HepG2 (cell line): Measurements from ENCODE around the gene SALL2. TPM values are rescaled to one million over a fixed set of nuclear protein-coding genes. Genes with fewer than 3 reads are reported as not detected.

ENCODE experiments used
- ATAC-seq: fragments of 200-7000 bp; cut with Tn5 transposase; 3 replicates; pipeline ENCODE4 v1.9.1; 2020; ENCODE audit warnings: mild to moderate bottlenecking, moderate library complexity
- BruUV-seq: library from RNA; stranded (reverse); fragments of 400-500 nt; replicated peaks from 2 replicates; lab custom pipeline; 2021; lab: Mats Ljungman, UMichigan
- CTCF ChIA-PET: fragments of 300-600 bp; formaldehyde crosslinking; extraction: SDS; loops from one replicate; lab custom pipeline; 2021; ENCODE audit warnings: low total read pairs, inconsistent platforms, low intra/inter-chr PET ratio; lab: Yijun Ruan, JAX
- POLR2A ChIA-PET: fragments of 350-600 bp; sonication (Branson Sonifier 250); formaldehyde crosslinking; loops from one replicate; lab custom pipeline; 2020; ENCODE audit warnings: antibody characterized with exemption, inconsistent platforms; lab: Yijun Ruan, JAX
- DNase-seq: peaks from one replicate; pipeline ENCODE4 v3.0.0-alpha.2; 2015; ENCODE audit warnings: low spot score
- FAIRE-seq: peaks from 3 replicates; lab custom pipeline; 2011; peaks lifted over from hg19 to GRCh38; lab: Jason Lieb, UNC
- H2AFZ ChIP-seq: one replicate; pipeline ENCODE4 v1.6.1; 2011; ENCODE audit warnings: low read length, inconsistent platforms
- H3K27ac ChIP-seq: fragments of 300-600 bp; 3 replicates; pipeline ENCODE4 v1.8.0; 2011; ENCODE audit warnings: mixed run types, mild to moderate bottlenecking, mixed read lengths, low read length, inconsistent platforms; ENCODE audit not compliant: insufficient read depth; ENCODE audit errors: extremely low read length
- H3K27me3 ChIP-seq, 2 experiments: fragments of 200-600 bp in 1 of 2; 2 replicates in 1 of 2; 3 replicates in 1 of 2; pipeline versions ENCODE4 v1.6.0 to v1.8.0; 2011; ENCODE audit warnings: low read length in 2 of 2, mild to moderate bottlenecking in 2 of 2, moderate library complexity in 2 of 2, inconsistent platforms in 1 of 2; ENCODE audit not compliant: insufficient read depth in 2 of 2, control insufficient read depth in 1 of 2
- H3K36me3 ChIP-seq, 2 experiments: fragments of 200-600 bp in 1 of 2; replicated peaks in 1 of 2; 2 replicates in 1 of 2; 3 replicates in 1 of 2; pipeline versions ENCODE4 v1.5.1 to v1.8.0; 2011; ENCODE audit warnings: low read length in 2 of 2, inconsistent platforms in 1 of 2; ENCODE audit not compliant: insufficient read depth in 2 of 2, control insufficient read depth in 1 of 2
- H3K4me1 ChIP-seq: 2 replicates; pipeline ENCODE4 v1.5.1; 2012; ENCODE audit warnings: low read length, inconsistent platforms; ENCODE audit not compliant: insufficient read depth
- H3K4me2 ChIP-seq: 2 replicates; pipeline ENCODE4 v1.6.0; 2011; ENCODE audit warnings: low read depth, low read length, inconsistent platforms
- H3K4me3 ChIP-seq, 3 experiments: fragments of 200-600 bp in 1 of 3; sonication (generic), shearing (Covaris generic) in 1 of 3; replicated peaks in 1 of 3; 2 replicates each; pipeline ENCODE4 v1.5.1; 2011 to 2016; ENCODE audit warnings: low read length in 3 of 3, inconsistent platforms in 2 of 3, low read depth in 2 of 3, mild to moderate bottlenecking in 2 of 3, control low read depth in 1 of 3, mixed read lengths in 1 of 3; ENCODE audit not compliant: insufficient read depth in 1 of 3
- H3K79me2 ChIP-seq: one replicate; pipeline ENCODE4 v1.6.1; 2011; ENCODE audit warnings: low read length, inconsistent platforms; ENCODE audit not compliant: insufficient read depth
- H3K9ac ChIP-seq: 2 replicates; pipeline ENCODE4 v1.6.0; 2011; ENCODE audit warnings: mild to moderate bottlenecking, low read depth, low read length, inconsistent platforms; ENCODE audit not compliant: insufficient read depth
- H3K9me3 ChIP-seq: 2 replicates; pipeline ENCODE4 v1.5.1; 2012; ENCODE audit warnings: mild to moderate bottlenecking, low read length
- H4K20me1 ChIP-seq: 2 replicates; pipeline ENCODE4 v1.6.0; 2011; ENCODE audit warnings: inconsistent platforms, mild to moderate bottlenecking, low read length, moderate library complexity; ENCODE audit not compliant: insufficient read depth
- BHLHE40 ChIP-seq: IDR thresholded peaks from 2 replicates; pipeline ENCODE4 v1.6.1; 2011; ENCODE audit warnings: low read length, improper control_type of control experiment
- HIVEP1 ChIP-seq: sonication (generic); formaldehyde crosslinking; IDR thresholded peaks from 2 replicates; pipeline ENCODE4 v1.4.0; 2020; ENCODE audit warnings: mild to moderate bottlenecking, missing genetic modification reagents
- KLF9 ChIP-seq: IDR thresholded peaks from 2 replicates; pipeline ENCODE4 v1.6.1; 2016; ENCODE audit warnings: low read depth
- MIER3 ChIP-seq: IDR thresholded peaks from 2 replicates; pipeline ENCODE4 v1.6.1; 2016; ENCODE audit warnings: missing compliant biosample characterization, borderline replicate concordance
- RBM39 ChIP-seq: fragments of 200-400 bp; formaldehyde crosslinking; IDR thresholded peaks from one replicate; pipeline ENCODE4 v1.6.1; 2018; ENCODE audit warnings: antibody characterized with exemption, mild to moderate bottlenecking, low read depth, low read length; ENCODE audit not compliant: poor library complexity, severe bottlenecking
- SMAD1 ChIP-seq: sonication (generic); formaldehyde crosslinking; IDR thresholded peaks from 2 replicates; pipeline ENCODE4 v1.4.0; 2020; ENCODE audit warnings: missing genetic modification reagents, low read depth, mild to moderate bottlenecking, borderline replicate concordance
- ZBTB20 ChIP-seq: sonication (generic); formaldehyde crosslinking; IDR thresholded peaks from 2 replicates; pipeline ENCODE4 v1.8.1; 2023; ENCODE audit warnings: missing genetic modification reagents, low read depth, mild to moderate bottlenecking, borderline replicate concordance
- ZBTB7B ChIP-seq: sonication (generic); formaldehyde crosslinking; IDR thresholded peaks from 2 replicates; pipeline ENCODE4 v1.4.0; 2020; ENCODE audit warnings: missing genetic modification reagents
- ZBTB8A ChIP-seq: sonication (generic); formaldehyde crosslinking; IDR thresholded peaks from 2 replicates; pipeline ENCODE4 v1.4.0; 2020; ENCODE audit warnings: mild to moderate bottlenecking, low read depth, missing genetic modification reagents, borderline replicate concordance
- ZFX ChIP-seq: sonication (generic); formaldehyde crosslinking; IDR thresholded peaks from 2 replicates; pipeline ENCODE4 v1.4.0; 2020; ENCODE audit warnings: mild to moderate bottlenecking, low read depth, missing genetic modification reagents, moderate library complexity
- ZNF484 ChIP-seq: sonication (generic); formaldehyde crosslinking; IDR thresholded peaks from 2 replicates; pipeline ENCODE4 v1.5.1; 2020; ENCODE audit warnings: mild to moderate bottlenecking, low read depth, missing genetic modification reagents, borderline replicate concordance
- ZNF556 ChIP-seq: sonication (generic); formaldehyde crosslinking; IDR thresholded peaks from 2 replicates; pipeline ENCODE4 v1.4.0; 2020; ENCODE audit warnings: mild to moderate bottlenecking, missing genetic modification reagents, borderline replicate concordance
- ZNF747 ChIP-seq: sonication (generic); formaldehyde crosslinking; IDR thresholded peaks from 2 replicates; pipeline ENCODE4 v1.8.1; 2023; ENCODE audit warnings: missing genetic modification reagents, mild to moderate bottlenecking, borderline replicate concordance
- ZSCAN9 ChIP-seq: IDR thresholded peaks from 2 replicates; pipeline ENCODE4 v1.6.1; 2016; ENCODE audit warnings: borderline replicate concordance
- WGBS: methylation state at CpG from one replicate; pipeline ENCODE4 v1.1.6; 2017; ENCODE audit warnings: low lambda C conversion rate; 5-methylcytosine and 5-hydroxymethylcytosine counted together
- in situ Hi-C: cut with HindIII; loops from 2 replicates; pipeline ENCODE4 v1.10.0; 2017; ENCODE audit warnings: low pct_unique_long_range_greater_than_20kb; ENCODE audit not compliant: extremely low pct_ligation_motif_present
- intact Hi-C: fragments of 100-400 bp; cut with micrococcal nuclease; formaldehyde crosslinking; loops from one replicate; pipeline ENCODE4 v1.10.0; 2022; ENCODE audit not compliant: unreplicated experiment
- polyA plus RNA-seq, 8 experiments: library from polyadenylated mRNA; depleted of rRNA in 3 of 8; stranded (reverse) in 7 of 8; unstranded in 1 of 8; fragments of >200 nt; fragmentation: Illumina TruSeq in 4 of 8; extraction: Trizol in 4 of 8; gene quantifications; 2 replicates each; pipeline versions ENCODE4 v1.2.1 to v1.2.3, GENCODE V29; 2011 to 2016; ENCODE audit warnings: low read depth in 4 of 8, missing spikeins in 1 of 8, mixed read lengths in 1 of 8; ENCODE audit not compliant: insufficient read depth in 1 of 8
- total RNA-seq, 5 experiments: library from RNA; depleted of rRNA; stranded (reverse); fragments of >200 nt; fragmentation: Illumina TruSeq; extraction: Trizol; gene quantifications; 2 replicates each; pipeline ENCODE4 v1.2.3, GENCODE V29; 2016; ENCODE audit warnings: low read depth in 1 of 5
- TF ChIP-seq, protein P1 (sequence below): sonication (generic); formaldehyde crosslinking; IDR thresholded peaks from 2 replicates; pipeline ENCODE4 v1.4.0; 2020; ENCODE audit warnings: missing genetic modification reagents, low read depth, mild to moderate bottlenecking, borderline replicate concordance
- TF ChIP-seq, protein P2 (sequence below): sonication (generic); formaldehyde crosslinking; IDR thresholded peaks from 2 replicates; pipeline ENCODE4 v1.4.0; 2020; ENCODE audit warnings: mild to moderate bottlenecking, missing genetic modification reagents
- TF ChIP-seq, protein P3 (sequence below): sonication (generic); formaldehyde crosslinking; conservative IDR thresholded peaks from 2 replicates; pipeline ENCODE4 v1.4.0; 2020; ENCODE audit warnings: missing genetic modification reagents
- TF ChIP-seq, protein P4 (sequence below): sonication (generic); formaldehyde crosslinking; IDR thresholded peaks from 2 replicates; pipeline ENCODE4 v1.4.0; 2020; ENCODE audit warnings: mild to moderate bottlenecking, missing genetic modification reagents

The SALL2 gene
- total and polyA plus RNA-seq, 2 of the 13 experiments (the other 11 are each of a cell fraction or from before 2014, with no cell fraction given) = 4.9 to 5.8 TPM

DNA sequence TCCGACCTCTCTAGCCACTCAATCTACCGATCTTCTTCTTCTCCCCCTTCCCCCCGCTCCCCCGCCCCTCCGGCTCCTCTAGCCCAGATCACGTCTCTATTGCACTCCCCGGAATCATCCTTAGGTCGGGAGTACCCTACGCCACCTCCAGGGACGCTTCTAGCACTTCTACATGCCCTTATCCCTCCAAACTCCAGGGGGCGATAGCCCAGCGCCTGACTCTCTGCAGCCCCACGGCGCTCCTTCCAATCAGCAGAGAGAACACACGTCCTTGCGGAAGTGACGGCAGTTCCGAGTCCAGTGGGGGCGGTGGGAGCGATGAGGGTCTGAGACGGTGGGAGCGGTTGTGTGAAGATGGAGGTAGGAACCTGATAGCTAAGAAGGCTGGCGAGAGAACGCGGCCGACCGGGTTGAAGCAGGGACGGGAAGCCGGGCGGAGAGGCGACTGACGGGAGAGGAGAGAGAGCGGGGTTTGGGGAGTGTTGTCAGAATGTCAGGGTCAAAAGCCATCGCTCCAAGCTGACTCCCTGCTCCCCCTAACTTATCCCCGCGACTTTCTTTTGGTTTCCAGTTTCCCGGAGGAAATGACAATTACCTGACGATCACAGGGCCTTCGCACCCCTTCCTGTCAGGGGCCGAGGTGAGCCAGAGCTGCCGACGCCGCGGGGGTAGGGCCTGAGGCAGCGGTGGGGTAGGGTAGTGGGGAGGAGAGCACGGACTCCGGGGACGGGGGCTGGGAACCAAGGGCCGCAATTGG is 49.0 kb downstream of the SALL2 start, which contains the start of the genes RAB2B and TOX4:
Gene RAB2B, minus strand, starts transcription at position 35 of the 757 bp plus-strand sequence. CDS start 87 bp downstream, outside the sequence.
Gene TOX4, plus strand, starts transcription at position 271 of the 757 bp plus-strand sequence. Its CDS starts 84 bp downstream, at position 355.
- Histone ChIP-seq H3K4me3 (peak within 1 kb of the TSS; percentile 83 to 99 (median 87)), H3K4me1 (peaks cover 34% of the 10 kb centered on the region), H3K27me3 (no peaks in the 10 kb centered on the region; a peak in 1 of 5 replicates), H3K4me2 (peak within 1 kb of the TSS; percentile 84), H3K9ac (peak within 1 kb of the TSS; percentile 95), H3K9me3 (no peaks in the 10 kb centered on the region), H2AFZ (peak within 1 kb of the TSS; percentile 88), H4K20me1 (no peaks in the 10 kb centered on the region), H3K79me2 (peaks cover 52% of the 10 kb centered on the region), H3K27ac (peak within 1 kb of the TSS; percentile 87), H3K36me3 (peaks cover 7 to 30% of the 10 kb centered on the region in 2 experiments)
- POLR2A ChIA-PET = interaction anchor here (0.5 to 5.2 kb wide), 15 partner anchors 8 to 795 kb away, joined by 3 to 47 read pairs (median 4); partner anchors contain the start of genes CHD8, METTL3 and SALL2
- ATAC-seq (peak; percentile 97), FAIRE-seq (peak; percentile 93), DNase-seq (peak; percentile 100)
- in situ Hi-C loops (no loop called here), intact Hi-C loops (loop anchor here (1.0 to 2.0 kb wide), 9 partner anchors 21 to 1016 kb away; partner anchors contain the start of genes CHD8, HNRNPC, METTL3 and PIP4P1)
- CTCF ChIA-PET = interaction anchor here (0.7 to 2.0 kb wide), 3 partner anchors 21 to 81 kb away, joined by 3 to 19 read pairs (median 12); partner anchors contain the start of gene CHD8
- BruUV-seq = no TSS peak
- 2% methylated on average over 49 of the region's 49 CpGs for WGBS
- TF ChIP-seq BHLHE40 (peak; percentile 59; the same call in 1 of the 2 replicates), ZFX (CRISPR knock-in tag) (peak; percentile 81), ZNF484 (CRISPR knock-in tag) (no peak), ZBTB20 (peak; percentile 16; the same call in 1 of the 2 replicates), SMAD1 (CRISPR knock-in tag) (peak; percentile 61; the same call in 1 of the 2 replicates), ZSCAN9 (CRISPR knock-in tag) (peak; percentile 92), HIVEP1 (CRISPR knock-in tag) (peak; percentile 87), MIER3 (CRISPR knock-in tag) (peak; percentile 83; the same call in 1 of the 2 replicates), ZBTB8A (CRISPR knock-in tag) (peak; percentile 70; the same call in 1 of the 2 replicates), RBM39 (peak; percentile 97), ZNF556 (peak; percentile 97), ZNF747 (CRISPR knock-in tag) (no peak; the same call in 1 of the 2 replicates), ZBTB7B (peak; percentile 76; the same call in 1 of the 2 replicates), KLF9 (CRISPR knock-in tag) (no peak)
- TF ChIP-seq, protein P1, sequence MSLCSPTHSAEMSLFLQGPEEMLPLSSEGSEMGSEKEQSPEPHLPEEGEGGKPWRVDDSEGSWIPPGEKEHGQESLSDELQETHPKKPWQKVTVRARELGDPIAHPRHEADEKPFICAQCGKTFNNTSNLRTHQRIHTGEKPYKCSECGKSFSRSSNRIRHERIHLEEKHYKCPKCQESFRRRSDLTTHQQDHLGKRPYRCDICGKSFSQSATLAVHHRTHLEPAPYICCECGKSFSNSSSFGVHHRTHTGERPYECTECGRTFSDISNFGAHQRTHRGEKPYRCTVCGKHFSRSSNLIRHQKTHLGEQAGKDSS = peak; percentile 97; the same call in 1 of the 2 replicates
- TF ChIP-seq, protein P2, sequence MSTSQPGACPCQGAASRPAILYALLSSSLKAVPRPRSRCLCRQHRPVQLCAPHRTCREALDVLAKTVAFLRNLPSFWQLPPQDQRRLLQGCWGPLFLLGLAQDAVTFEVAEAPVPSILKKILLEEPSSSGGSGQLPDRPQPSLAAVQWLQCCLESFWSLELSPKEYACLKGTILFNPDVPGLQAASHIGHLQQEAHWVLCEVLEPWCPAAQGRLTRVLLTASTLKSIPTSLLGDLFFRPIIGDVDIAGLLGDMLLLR (CRISPR knock-in tag) = peak; percentile 83
- TF ChIP-seq, protein P3, sequence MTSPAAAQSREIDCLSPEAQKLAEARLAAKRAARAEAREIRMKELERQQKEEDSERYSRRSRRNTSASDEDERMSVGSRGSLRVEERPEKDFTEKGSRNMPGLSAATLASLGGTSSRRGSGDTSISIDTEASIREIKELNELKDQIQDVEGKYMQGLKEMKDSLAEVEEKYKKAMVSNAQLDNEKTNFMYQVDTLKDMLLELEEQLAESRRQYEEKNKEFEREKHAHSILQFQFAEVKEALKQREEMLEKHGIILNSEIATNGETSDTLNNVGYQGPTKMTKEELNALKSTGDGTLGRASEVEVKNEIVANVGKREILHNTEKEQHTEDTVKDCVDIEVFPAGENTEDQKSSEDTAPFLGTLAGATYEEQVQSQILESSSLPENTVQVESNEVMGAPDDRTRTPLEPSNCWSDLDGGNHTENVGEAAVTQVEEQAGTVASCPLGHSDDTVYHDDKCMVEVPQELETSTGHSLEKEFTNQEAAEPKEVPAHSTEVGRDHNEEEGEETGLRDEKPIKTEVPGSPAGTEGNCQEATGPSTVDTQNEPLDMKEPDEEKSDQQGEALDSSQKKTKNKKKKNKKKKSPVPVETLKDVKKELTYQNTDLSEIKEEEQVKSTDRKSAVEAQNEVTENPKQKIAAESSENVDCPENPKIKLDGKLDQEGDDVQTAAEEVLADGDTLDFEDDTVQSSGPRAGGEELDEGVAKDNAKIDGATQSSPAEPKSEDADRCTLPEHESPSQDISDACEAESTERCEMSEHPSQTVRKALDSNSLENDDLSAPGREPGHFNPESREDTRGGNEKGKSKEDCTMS = no peak
- TF ChIP-seq, protein P4, sequence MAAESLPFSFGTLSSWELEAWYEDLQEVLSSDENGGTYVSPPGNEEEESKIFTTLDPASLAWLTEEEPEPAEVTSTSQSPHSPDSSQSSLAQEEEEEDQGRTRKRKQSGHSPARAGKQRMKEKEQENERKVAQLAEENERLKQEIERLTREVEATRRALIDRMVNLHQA (CRISPR knock-in tag) = no peak
